GM21576 (cell line): ENCODE measurements around the gene NOS1AP.

Source experiments
- ATAC-seq: cut with Tn5 transposase; IDR thresholded peaks from one replicate; pipeline ENCODE4 v1.9.1; 2021; ENCODE audit warnings: mild to moderate bottlenecking, moderate library complexity; ENCODE audit not compliant: unreplicated experiment

NOS1AP gene

DNA sequence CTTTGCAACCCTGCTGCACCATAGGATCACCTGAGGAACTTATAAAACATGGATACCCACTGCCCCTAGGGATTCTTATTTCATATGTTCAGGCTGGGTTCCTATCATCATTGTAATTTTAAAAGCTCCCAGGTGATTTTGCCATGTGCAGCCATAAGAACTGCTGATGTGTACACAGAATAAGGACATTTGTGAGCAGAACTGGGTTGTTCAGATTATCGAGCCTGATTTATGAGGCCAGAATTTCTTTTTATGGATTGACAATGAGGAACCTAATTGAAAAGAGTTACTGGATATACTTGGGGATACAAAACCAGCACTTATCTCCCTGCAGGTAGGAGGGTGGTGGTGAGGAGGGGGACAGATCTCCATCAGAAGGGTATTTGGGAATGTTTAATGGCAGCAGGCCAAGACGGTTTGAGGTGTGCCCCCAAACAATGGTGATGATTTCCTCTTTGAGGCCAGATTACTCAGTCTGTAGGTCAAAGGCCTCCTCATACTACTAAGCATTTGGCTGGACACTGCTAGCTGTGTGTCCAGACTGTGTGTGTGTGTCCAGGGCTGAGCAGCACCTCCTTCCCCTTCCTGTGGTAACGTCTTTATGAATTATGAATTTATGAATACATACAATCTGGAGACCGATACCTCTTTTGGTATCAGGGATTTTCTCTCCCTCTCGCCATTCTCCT lies 18.9 kb downstream of the NOS1AP start:
- ATAC-seq = no peak

DNA sequence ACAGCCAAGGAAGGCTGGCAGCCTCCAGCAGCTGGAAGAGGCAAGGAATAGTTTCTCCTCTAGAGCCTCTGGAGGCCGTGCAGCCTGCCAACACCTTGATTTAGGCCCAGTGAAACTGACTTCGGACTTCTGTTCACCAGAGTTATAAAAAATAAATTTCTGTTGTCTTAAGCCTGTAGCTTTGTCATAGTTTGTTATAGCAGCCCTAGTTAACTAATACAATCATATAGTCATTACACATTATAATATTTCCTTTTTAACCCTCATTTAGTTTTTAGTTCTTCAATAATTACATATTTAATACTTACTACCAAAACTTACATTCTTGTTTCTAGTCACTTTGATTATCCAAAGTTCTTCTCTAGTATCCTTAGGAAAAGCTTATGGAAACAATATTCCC lies 20.3 kb downstream of the NOS1AP start:
- ATAC-seq = no peak

DNA sequence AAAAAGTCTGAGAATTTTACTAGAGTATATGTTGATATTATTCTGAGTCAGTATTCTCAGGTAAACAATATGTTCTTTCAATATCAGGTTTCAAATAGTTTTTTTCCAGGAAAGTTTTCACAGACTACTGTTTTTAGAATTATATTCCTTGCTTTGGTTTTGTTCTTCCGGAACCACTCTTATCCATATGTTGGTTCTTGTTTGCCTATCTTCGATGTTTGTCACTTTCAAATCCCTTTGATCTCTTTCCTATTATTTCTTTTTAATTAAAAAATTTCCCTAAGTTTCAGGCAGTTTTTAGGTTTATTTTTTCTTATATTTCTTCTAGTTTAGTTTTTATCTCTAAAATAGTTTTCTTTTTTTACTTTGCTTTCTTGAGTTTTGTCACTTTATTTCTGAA lies 20.9 kb downstream of the NOS1AP start:
- no peak for ATAC-seq

DNA sequence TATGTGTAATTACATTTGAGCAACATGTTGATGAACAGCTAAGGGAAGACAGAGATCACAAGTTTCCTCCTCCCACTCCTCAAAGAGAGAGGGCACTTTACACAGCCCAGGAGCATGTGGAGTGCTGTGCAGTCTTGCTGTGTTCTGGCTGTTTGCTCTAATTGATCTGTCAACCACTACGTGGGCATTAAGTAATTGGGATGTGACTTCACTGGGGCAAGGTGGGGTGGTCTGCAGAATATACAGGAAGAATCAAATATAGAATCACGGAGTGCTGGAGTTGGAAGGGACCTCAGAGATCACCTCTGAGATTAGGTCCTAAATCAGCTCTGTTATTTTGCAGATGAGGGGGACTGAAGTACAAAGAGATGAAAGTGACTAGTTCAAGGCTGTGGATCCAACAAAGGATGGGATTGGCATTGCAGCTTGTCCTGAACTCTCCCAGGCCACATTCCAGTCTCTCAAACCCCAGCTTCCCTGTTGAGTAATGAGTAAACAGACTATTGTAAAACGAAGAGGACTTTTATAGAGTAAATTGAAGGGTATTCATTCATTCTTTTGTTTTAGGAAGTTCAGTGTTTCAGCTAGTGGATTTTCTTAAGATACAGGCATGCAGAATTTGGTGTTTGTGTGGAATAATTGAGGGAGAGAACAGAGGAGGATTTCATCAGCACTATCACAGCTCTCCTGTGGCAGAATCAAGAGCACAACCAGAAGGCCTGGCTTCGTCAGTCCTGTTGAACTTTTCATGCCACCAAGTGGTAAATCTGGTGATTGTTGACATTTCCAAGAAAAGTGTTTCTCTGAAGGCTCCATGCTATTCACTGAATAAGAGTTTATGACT lies 22.4 kb downstream of the NOS1AP start:
- ATAC-seq = no peak

DNA sequence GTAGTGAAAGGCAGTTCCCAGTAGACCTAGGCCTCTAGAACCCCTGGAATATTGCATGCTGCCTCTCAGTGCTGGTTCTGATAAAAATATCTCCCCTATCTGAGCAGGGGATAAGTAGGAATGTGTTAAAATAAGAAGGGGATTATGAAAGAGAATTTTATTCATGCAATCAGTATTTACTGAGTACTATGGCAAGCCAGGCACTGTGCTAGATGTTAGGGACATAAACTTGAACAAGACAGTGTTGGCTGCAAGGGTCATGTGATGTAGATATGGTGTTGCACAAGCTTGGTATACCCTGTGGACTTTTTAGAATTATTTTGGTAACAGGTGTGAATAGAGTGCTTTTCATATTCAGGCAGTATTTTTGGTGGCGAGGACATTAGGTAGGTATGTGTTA lies 23.6 kb downstream of the NOS1AP start:
- ATAC-seq = no peak

DNA sequence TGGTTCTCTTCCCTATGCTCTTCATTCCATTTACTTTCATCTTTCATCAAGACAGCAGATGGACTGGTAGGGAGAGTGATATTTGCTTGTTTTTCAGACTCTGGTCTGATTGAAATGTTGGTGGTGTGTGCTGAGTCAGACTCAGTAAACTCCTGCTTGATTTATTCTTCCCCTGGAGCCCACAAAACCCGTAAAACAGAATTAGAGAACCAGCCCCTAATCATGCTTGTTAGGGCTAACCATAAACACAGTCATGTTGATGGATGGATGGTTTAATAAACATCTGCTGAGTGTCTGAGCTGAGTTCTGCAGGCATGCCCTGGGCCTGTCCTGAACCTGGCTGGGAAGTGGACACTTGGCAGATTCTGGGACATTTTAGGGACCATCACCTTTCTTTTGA lies 24.8 kb downstream of the NOS1AP start:
- no peak for ATAC-seq

DNA sequence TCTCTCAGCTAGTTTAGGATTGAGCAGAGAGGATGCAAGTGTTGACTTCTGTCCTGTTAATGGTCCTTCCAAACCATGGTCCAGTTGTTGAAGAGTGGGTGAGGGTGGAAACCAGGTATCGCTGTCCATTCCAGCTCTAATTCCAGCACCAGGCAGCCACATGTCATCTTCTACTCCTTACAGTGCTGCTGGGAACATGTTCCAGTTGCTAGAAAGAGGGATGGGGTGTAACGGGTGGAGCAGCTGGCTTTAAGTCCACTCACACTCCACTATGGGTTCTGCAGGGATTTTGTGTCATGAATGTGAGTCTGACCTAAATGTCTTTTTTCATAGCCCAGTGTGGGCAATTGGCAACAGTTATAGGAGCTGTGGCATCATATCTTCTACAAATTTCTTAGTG lies 25.2 kb downstream of the NOS1AP start:
- ATAC-seq = no peak

DNA sequence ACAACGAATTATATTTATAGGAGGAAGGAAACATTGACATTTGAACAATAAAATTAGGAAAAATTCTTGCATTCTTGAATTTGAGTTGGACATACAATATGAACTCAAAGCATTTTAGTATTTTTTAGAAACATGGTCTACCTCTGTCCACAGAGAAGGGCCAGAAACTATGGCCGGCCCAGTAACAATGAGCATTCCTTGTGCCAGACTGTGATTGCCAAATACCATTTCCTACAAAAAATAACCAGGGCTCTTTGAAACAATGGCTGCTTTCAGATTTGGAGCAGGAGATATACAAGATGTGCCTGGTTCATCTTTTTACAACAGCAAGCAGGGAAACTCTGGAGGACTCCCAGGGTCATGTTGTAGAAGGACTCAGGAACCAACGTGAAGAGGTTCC lies 38.4 kb downstream of the NOS1AP start:
- no peak for ATAC-seq

DNA sequence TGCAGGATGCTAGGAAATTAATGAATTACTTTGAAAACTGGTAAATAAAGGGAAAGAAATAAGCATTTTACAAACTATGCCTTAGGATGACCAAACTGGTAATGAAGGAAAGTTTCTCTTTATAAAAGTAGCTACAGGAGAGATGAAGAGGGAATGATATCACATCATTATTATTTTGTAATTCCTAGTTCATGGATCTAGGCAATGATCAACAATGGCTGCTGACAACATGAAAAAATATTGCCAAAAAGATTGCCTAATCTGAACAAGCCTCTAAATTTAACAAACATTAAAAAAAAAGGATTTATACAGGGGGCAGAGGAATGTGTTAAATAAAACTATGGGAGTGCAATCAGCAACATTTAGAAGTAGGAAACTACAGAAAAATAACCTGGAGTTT lies 38.9 kb downstream of the NOS1AP start:
- ATAC-seq = no peak

DNA sequence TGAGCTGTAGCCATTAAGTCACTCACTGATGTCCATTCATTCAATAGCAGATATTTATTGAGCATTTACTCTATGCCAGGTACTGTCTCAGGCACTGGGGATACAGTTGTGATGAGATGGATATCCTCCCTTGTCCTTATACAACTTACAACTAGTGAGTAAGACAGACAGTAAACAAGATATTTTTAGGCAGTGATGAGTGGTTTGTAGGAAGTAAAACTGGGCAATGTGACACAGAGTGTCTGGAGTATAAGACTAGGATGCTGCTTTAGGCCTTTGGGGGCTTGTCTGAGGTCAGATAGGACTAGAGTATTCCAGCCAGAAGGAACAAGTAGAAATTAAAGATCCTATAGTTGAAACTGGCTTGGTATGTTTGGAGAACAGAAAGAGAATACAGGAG lies 41.4 kb downstream of the NOS1AP start:
- ATAC-seq = no peak

DNA sequence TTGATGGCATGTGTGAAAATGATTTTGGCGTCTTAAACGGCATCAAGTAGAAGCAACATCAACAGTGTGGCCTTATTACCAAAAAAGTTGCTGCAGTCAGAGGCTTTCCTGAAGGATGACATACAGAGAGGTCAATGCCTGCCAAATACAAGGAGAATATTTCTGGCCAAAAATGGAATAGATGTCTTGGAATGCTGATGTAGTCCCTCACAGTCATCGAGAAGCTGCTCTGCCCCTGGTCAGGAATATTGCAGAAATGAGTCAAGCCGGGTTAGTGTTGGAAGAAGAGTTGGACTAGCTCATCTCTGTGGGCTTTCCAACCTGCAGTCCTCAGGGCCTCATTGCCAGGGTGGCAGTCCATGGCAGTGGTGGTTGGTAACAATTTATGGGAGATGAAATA lies 42.1 kb downstream of the NOS1AP start:
- no peak for ATAC-seq

DNA sequence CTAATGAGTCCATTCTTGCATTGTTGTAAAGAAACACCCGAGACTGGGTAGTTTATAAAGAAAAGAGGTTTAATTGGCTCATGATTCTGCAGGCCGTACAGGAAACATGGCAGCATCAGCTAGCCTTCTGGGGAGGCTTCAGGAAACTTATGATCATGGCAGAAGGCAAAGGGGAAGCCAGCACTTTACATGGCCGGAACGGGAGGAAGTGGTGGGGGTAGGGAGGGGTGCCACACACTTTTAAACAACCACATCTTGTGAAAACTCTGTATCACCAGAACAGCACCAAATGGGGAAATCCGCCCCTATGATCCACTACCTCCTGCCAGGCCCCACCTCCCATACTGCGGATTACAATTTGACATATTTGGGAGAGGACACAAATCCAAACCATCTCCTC lies 43.9 kb downstream of the NOS1AP start:
- ATAC-seq = no peak

DNA sequence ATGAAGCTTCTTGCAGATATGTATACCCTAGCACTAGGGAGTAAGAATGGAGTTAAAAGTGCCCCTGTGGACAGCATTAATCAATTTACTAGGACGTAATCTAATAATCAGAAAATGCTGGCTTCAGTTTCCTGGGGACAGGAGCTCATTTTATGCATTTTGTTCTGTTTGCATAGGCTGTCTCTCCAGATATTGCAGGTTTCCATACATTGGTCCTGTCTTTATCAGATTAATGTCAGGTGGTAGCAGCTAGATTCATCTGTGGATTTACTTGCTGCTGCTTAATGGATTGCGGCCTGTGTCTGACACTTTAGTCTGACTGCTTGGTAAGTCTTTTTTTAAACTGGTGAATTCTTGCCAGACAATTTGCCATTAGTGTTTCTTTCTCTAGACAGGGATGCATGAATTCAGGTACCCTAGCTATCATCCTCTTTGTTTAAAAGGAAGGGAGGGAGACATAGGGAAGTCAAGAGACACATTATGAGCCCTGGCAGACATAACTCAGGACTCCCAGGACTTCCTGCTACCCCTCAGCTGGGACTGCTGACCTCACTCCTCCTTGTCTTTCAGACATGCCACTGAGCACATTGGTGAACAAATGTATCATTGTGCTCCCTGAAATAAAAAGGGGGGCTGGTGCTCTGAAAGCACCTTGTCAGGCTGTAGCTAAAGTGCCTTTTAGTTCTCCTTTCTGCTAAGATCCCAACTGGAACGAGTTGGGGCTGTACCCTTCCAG lies 47.7 kb downstream of the NOS1AP start:
- ATAC-seq = no peak

DNA sequence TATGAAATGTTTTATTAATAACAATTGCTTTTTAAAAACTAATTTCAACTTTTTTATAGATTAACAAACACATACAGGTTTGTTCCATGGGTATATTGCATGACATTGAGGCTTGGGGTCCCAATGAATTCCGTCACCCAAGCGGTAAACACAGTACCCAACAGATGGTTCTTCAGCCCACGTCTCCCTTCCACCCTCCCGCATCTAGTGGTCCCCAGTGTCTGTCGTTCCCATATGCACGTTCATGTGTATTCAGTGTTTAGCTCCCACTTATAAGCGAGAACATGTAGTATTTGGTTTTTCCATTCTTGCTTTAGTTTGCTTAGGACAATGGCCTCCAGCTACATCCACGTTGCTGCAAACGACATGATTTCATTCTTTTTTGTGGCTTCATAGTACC lies 48.6 kb downstream of the NOS1AP start:
- no peak for ATAC-seq

DNA sequence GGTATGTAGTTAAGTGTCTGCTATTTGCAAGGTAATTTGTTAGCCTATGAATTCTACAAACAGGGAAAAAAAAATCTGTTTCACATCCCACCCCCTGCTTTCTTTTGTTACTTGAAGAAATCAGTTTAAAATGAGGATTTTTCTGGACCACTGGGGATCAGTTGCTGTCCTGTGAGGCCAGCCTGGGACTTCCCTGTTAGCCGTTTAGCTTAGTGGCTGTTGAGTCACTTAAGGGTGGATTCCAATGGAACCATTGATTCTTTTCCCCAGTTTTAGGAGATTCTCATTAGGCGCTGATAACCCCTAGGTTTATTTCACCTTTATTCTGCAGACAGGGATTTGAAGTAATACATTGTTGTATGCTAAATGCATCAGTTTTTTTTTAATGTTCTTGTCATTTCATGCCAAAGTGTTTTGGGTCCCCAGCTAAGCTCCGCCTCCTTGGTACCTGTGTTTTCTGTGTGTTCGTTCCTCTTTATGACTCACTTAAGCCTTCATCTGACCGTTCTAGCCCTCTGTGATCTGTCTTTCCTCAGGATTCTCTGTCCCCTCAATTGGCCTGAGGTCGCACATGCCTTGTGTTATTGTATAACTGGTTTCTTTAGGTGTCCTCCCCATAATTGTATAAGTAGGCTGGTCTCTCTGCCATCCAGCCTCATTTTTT lies 59.3 kb downstream of the NOS1AP start:
- ATAC-seq = no peak

DNA sequence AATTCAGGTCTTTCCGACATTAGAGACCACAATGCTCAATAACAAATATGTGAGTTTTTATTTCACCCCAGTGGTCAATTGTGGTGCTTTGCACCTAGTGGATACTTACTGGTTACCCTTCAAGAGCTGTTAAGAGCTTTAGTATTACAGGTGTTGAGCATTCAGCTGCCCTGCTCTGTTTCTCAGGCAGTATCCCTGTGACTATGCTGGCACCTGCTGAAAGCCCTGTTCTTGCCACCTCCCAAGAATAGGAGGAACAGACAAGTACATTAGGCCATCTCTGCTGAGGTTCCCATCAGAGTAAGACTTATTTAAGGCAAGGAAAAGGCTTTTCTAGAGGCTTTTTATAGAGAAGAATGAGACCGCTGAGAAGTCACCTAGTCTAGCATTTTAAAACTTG lies 60.8 kb downstream of the NOS1AP start:
- ATAC-seq = no peak

DNA sequence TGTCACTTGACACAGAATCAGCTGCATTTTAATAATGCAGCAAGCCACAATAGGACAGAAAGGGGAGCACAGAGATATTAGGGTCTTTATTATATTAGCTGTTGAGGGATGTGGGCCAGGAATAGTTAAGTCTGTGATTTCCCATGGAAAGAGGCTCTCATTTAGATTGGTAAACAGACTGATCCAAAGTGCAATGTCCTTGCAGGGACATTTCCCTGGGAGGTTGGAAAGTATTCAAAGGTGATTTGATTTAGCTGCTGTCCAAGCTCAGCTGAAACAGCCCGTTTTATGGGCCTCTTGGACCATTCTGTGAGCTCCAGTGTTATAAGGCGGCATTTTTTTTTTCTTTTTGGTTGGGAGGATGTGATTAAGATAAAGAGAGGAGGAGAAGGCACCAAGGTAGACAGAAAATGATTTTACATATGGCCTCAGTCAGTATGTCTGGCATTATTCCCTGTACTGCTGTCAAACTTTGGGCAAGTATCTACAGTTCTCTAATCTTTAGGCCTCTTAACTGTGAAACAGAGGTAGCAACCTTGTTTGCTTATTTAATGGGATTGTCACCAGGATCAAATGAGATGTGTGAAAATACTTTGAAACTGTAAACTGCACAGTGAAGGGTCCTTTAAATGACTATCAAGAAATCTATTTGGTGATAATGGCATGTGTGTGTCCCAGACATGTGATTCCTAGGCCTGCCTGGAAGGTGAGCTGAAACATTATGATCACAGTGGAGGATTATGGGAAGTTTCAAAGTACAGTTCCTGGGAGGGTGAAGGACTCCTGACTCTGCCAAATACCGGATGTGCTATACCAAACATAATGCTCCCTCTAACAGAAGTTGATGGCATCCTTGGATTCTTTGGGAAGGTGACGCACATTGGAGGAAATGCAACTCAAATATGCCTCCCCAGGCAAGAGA lies 62.2 kb downstream of the NOS1AP start:
- no peak for ATAC-seq

DNA sequence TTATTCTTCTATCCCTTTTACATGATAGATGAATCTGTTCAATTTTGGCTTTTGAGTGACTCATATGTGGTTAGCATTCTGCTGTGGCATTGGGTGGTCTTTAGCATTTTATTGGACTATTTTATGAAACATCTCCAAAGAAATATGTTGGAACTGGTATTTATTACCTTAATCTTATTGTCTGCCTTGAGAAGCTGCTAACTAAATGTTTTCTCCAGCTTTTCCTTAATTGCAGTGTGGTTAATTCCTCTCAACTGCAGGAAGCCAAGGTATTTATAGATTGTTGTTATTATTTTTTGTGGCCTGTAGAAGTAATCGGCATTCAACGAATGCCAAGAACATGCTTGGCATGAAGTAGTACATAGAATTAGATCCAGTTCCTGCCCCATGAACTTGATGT lies 64.1 kb downstream of the NOS1AP start:
- ATAC-seq = no peak

DNA sequence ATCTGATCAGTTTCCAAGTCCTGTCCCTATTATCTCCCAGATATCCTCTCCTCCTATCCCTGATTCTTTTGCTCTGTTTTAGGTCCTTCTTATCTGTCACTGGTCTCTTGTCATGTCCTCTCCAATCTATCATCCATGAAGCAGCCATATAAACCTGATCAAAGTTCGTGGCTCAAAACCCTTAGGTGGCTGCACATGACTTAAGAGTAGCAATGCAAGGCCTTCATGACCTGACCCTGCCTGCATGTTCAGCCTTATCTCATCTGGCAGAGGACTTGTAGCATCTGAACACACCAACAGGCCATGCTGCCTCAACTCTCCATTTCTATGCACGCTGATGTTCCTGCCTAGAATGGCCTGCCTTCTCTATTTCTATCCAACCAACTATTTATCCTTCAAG lies 65.2 kb downstream of the NOS1AP start:
- no peak for ATAC-seq

DNA sequence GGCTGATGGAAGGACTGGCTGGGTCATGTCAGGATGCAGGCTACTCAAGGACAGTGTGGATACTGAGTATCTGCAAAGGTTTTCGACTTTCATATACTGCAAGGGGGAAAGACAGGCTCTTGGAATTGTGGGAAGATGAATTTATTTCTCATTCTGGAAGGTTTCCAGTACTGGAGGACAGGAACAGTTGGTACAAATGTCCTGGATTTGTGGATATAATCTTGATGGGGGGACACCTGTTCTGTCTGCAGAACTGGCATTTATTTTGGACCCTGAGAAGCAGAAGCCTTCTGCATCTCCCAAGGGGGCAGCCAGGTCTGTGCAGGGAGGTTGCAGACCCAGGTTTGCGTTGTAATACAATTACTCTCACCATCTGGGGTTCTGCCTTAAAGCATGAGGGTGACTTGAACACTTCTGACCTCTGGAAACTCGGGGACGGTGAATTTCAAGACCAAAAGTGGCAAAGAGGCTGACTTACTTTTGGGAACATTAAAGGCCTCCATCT lies 65.8 kb downstream of the NOS1AP start:
- ATAC-seq = no peak
